Effector CD8-positive, alpha-beta T cell (primary cell): ENCODE results near the gene TSR2.
"Not testable (repeated sequence)": the region's sequence is repeated elsewhere in the genome, so short reads cannot be mapped to it uniquely, and the experiment has no call there.

Experiments used
- DNase-seq: peaks from one replicate; lab custom pipeline; 2025; lab: John Stamatoyannopoulos, UW

TSR2 gene

DNA sequence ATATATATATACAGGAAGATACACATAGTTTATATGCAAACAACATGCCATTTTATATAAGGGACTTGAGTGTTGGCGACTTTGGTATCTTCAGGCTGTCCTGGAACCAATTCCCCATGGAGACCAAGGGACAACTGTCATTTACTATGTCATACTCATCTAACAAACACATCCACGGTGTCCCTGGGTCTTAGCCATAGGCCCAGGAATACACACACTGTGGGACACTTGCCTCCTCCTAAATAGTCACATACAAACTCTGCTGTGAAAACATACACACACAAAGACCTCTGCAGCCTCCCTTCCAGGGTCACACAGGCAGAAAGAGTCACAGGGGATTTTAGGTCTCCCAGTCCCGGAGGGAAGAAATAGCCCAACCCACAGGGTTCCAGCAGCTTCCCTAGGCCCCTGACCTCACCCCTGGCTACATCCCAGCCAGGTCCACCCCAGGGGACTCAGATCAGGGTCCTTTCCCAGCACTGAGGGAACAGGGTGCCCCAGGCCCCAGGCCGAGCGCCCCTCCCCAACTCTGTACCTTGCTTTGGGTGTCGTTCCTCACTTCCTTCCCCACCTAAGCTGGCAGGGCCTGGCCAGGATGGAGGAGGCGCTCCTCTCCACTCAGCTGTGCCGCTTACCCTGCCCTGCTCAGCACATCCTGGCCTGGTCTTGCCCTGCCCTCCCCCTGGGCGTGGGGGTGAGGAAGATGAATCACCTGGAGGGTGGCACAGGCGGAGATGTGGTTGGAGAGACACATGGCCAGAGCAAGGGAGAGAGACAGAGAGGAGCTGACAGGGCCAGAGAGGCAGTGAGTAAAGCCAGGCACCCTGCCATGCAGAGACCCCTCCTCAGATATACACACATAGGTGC is 34.0 kb downstream of the TSR2 start:
- no peak for DNase-seq

DNA sequence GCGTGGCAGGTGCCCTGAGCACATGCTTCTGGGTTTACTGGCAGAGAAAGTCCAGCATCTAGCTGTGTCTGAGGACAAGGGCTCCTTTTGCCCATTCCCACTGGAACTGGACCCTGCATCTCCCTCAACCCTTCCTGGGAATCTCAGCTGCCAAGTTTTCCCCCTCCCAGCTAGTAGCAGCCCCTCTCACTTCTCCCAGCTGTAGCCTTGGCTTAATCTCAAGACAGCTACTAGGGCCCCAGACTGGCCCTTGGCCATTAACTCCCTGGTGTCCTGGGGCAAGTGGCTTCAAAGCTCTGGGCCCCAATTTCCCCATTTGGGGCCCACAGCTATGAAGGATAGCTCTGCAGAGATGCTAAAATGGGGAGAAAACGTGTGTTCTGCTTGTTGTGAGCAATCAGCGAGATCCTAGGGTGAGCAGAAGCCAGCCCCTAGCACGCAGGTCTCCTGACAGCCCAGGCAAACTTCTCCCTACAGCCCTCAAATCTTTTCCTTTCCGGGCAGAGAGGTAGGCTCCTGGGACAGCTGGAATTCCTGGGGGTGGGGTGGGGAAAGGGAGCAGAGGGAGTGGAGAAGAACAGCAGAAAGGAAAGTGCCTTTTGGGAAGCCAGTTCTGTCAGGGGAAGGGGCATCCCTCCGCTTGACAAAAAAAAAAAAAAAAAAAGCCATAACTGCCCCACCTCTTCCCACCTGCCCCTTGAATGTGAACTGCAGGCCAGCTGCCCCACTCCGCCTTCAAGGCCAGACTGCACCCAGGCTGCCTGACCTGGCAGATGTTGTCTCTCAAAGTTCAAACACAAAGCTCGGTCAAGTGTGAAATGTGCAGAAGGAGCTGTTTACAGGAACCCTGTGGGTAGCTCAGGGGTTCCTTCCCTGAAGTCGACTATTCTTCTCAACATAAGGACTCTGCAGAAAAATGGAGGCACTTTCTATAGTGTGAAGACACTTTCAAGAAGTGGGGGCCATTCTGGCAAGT is 39.2 kb downstream of the TSR2 start:
- DNase-seq = no peak

DNA sequence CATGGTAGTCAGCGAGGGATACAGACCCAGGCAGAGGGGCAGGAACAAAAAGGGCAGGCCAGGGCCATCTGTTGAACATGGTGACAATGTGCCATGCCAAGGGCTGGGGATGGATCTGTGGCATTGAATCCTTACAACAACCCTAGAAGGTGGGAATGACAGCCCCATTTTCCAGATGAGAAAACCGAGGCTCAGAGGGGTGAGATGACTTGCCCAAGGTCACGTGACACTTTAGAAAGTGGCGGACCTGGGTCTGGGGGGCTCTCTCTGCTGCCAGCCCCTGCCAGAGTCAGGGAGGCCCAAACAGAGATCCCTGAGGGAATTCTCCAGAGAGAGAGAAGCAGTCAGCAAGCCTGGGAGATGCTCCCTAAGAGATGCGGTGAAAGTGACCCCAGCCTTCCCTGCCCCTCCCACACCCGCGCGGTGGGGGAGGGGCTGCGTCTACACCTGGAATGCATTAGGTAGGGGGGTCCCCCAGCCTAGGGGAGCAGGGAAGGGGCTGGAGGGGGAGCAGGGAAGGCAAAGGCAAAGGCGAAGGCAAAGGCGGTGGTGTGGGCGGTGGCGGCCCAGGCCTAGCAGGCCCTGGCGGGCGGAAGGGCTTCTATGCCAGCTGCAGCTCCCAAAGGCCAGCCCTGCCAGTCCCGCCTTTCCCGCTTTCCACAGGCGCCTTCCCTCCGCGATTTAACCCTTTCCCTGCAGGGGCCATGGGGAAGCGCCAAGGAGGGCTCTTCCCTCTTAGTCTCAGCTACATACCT is 42.8 kb downstream of the TSR2 start:
- no peak for DNase-seq

DNA sequence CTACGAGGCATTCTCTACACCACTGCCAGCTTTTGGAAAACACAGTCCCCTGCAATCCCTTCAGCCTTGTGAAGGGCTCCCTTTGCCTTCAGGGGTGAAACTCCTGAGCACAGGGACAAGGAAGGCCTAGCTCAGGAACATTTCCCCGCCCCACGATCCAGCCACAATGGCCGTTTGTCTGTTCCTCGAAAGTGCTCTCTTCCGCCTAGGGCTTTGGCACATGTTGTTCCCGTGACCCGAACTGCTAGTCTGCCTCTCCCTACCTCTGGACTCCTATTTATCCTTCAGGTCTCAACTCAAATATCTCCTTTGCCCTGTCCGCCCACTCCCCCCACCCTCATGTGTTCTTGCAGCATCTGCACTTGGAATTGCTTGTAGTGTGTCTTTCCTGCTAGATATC is 43.7 kb downstream of the TSR2 start:
- no peak for DNase-seq

DNA sequence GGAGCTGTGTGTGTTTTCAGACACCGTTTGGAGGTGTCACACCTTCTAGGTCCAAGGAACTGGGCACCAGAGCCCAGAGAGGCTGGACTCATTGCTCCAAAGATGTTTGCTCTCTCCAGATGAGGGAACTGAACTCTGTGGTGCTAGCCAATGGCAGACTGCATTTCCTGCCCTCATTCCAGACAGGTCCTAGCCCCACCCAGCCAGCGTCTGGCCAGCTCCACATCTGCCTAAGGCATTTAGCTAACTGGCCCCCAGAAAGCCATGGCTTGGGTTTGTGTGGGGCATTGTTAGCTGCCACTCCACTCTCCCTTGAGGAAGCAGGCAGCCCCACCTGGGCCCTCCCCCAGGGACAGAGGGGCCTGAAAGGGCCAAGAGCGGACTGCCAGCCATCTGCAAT is 44.5 kb downstream of the TSR2 start:
- no peak for DNase-seq

DNA sequence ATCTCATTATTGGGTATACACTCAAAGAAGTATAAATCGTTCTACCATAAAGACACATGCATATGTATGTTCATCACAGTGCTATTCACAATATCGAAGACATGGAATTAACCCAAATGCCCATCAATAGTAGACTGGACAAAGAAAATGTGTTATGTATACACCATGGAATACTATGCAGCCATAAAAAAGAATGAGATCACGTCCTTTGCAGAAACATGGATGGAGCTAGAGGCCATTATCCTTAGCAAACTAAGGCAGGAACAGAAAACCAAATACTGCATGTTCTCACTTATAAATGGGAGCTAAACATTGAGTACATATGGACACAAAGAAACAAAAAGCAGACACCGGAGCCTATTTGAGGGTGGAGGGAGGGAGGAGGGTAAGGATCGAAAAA is 49.6 kb downstream of the TSR2 start:
- DNase-seq = not testable (repeated sequence)

DNA sequence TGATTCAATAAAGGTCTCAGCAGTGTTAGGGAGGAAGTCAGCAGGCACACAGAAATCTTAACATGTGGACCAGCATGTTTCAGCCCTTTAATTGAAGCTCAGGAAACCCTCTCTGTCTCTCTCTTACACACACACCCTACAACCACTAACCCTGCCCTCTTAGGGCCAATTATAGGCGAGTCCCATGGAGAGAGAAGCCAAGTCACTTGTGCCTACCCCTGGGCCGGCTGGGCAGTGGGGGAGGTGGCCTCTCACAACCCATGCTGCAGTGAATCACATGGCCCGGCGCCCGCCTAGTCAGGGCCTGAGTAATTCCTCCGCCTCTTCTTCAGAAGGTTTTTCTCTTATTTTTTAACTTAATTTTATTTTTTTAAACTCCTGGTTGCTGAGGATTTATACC is 52.1 kb downstream of the TSR2 start:
- DNase-seq = no peak

DNA sequence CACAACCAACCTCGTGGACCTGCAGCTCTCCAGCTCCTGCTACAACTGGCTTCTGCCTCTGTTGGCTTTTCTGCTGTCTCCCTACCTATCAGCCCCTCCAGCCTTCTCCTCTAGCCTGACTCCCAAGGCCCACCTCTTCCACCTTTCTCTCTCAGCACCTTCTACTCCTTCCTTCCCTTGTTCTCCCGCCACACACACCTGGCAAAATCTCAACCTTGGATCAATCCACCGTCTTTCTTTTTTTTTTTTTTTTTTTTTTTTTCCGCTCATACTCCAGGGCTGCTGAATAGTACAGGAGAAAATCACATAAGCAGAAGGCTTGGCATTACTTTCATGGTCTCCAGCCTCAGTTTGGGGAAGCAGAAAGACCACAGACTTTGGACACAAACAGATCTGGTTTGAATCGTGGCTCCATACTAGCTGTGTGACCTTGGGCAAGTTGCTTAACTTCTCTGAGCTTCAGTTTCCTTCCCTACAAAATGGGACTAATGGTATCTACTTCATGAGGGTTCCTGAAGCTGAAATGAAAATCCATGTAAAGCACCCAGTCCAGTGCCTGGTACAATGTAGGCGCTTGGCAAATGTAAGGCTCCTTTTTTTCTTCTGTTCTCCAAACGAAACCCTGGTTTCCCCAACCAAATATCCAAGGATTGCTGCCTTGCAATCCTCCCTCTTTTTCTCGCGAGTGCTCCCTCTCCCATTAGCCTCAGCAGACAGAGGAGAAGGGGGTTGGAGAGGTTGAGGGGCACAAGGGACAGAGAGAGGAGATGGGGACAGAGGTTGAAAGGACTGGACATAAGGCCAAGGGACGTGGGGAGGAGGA is 54.2 kb downstream of the TSR2 start:
- no peak for DNase-seq
